HEK293 (cell line): ENCODE results near the gene TGFB1I1.

Experiments
- CTCF ChIA-PET: fragments of 350-600 bp; formaldehyde crosslinking; extraction: SDS; loops from one replicate; lab custom pipeline; 2021; ENCODE audit warnings: antibody characterized with exemption; lab: Yijun Ruan, JAX
- POLR2A ChIA-PET: fragments of 300-600 bp; formaldehyde crosslinking; extraction: SDS; loops from one replicate; lab custom pipeline; 2020; ENCODE audit warnings: antibody characterized with exemption, inconsistent platforms; lab: Yijun Ruan, JAX
- H3K27ac ChIP-seq: fragments of 200-500 bp; sonication (Bioruptor generic); 2 replicates; pipeline ENCODE4 v1.5.1; 2014; ENCODE audit warnings: low read depth, low read length, control low read depth, inconsistent platforms; ENCODE audit errors: extremely low read depth
- H3K36me3 ChIP-seq, 2 experiments: fragments of 200-500 bp in 1 of 2; sonication (Bioruptor generic) in 1 of 2; 1 replicate in 1 of 2; 2 replicates in 1 of 2; pipeline ENCODE4 v1.5.1; 2014 to 2017; ENCODE audit warnings: inconsistent platforms in 2 of 2, low read length in 2 of 2; ENCODE audit not compliant: control insufficient read depth in 2 of 2, insufficient read depth in 1 of 2
- H3K4me1 ChIP-seq: fragments of 200-500 bp; sonication (Bioruptor generic); 2 replicates; pipeline ENCODE4 v1.5.1; 2014; ENCODE audit warnings: mild to moderate bottlenecking, low read length, inconsistent platforms; ENCODE audit not compliant: control insufficient read depth, insufficient read depth
- H3K4me3 ChIP-seq: 2 replicates; pipeline ENCODE4 v1.5.1; 2011; ENCODE audit warnings: low read depth, mild to moderate bottlenecking, control low read depth, low read length, moderate library complexity
- H3K9me3 ChIP-seq: fragments of 200-500 bp; sonication (Bioruptor generic); 2 replicates; pipeline ENCODE4 v1.5.1; 2014; ENCODE audit warnings: low read depth, low read length, inconsistent platforms; ENCODE audit not compliant: control insufficient read depth, insufficient read depth
- KLF7 ChIP-seq: fragments of 450-650 bp; formaldehyde crosslinking; IDR thresholded peaks from 2 replicates; pipeline ENCODE4 v1.5.1; 2016; ENCODE audit warnings: missing biosample characterization, missing genetic modification characterization, borderline replicate concordance
- KLF8 ChIP-seq: fragments of 450-650 bp; formaldehyde crosslinking; IDR thresholded peaks from 2 replicates; pipeline ENCODE4 v1.5.1; 2016; ENCODE audit warnings: missing biosample characterization, missing genetic modification characterization
- OVOL3 ChIP-seq: fragments of 450-650 bp; formaldehyde crosslinking; IDR thresholded peaks from 2 replicates; pipeline ENCODE4 v1.5.1; 2016; ENCODE audit warnings: missing biosample characterization, missing genetic modification characterization
- PRDM2 ChIP-seq: fragments of 450-650 bp; formaldehyde crosslinking; IDR thresholded peaks from 2 replicates; pipeline ENCODE4 v1.5.1; 2016; ENCODE audit warnings: missing biosample characterization, missing genetic modification characterization, borderline replicate concordance
- SALL2 ChIP-seq: fragments of 450-650 bp; formaldehyde crosslinking; IDR thresholded peaks from 2 replicates; pipeline ENCODE4 v1.5.0; 2017; ENCODE audit warnings: missing biosample characterization, mild to moderate bottlenecking, missing genetic modification characterization, borderline replicate concordance
- TSHZ1 ChIP-seq: fragments of 450-650 bp; formaldehyde crosslinking; IDR thresholded peaks from 2 replicates; pipeline ENCODE4 v1.5.1; 2016; ENCODE audit warnings: missing biosample characterization, missing genetic modification characterization, borderline replicate concordance
- ZBTB7A ChIP-seq: fragments of 450-650 bp; formaldehyde crosslinking; IDR thresholded peaks from 2 replicates; pipeline ENCODE4 v1.5.1; 2016; ENCODE audit warnings: low read depth, missing biosample characterization, missing genetic modification characterization
- ZFP41 ChIP-seq: fragments of 450-650 bp; formaldehyde crosslinking; IDR thresholded peaks from 2 replicates; pipeline ENCODE4 v1.5.1; 2016; ENCODE audit warnings: missing biosample characterization, missing genetic modification characterization, borderline replicate concordance
- ZNF184 ChIP-seq: fragments of 450-650 bp; IDR thresholded peaks from 2 replicates; pipeline ENCODE4 v1.5.1; 2018; ENCODE audit warnings: missing biosample characterization, mild to moderate bottlenecking, missing genetic modification characterization
- ZNF311 ChIP-seq: fragments of 450-650 bp; formaldehyde crosslinking; IDR thresholded peaks from 2 replicates; pipeline ENCODE4 v1.5.1; 2017; ENCODE audit warnings: missing biosample characterization, missing genetic modification characterization, borderline replicate concordance
- ZNF513 ChIP-seq: fragments of 450-650 bp; IDR thresholded peaks from 2 replicates; pipeline ENCODE4 v1.5.1; 2018; ENCODE audit warnings: missing biosample characterization, missing genetic modification characterization
- ZNF558 ChIP-seq: fragments of 450-650 bp; formaldehyde crosslinking; IDR thresholded peaks from 2 replicates; pipeline ENCODE4 v1.5.1; 2016; ENCODE audit warnings: missing biosample characterization, missing genetic modification characterization

The TGFB1I1 gene

GRCh38 chr16:31476303-31477219 is 4.6 kb downstream of the TGFB1I1 start (continued):
- no peak for TF ChIP-seq ZBTB7A (tag by site-specific recombination)

- POLR2A ChIA-PET, result no interaction called here
- no peaks in the 10 kb centered on the region for H3K4me1 ChIP-seq
- CTCF ChIA-PET, result interaction anchor here (0.8 kb wide), 1 partner anchor 20 kb away, joined by 3 read pairs; no protein-coding TSS in a partner anchor
- no peaks in the 10 kb centered on the region for H3K9me3 ChIP-seq
- no peak overlapping the region for H3K4me3 ChIP-seq
- H3K36me3 ChIP-seq, result peaks cover 0 to 10% of the 10 kb centered on the region in 2 experiments; a peak in 1 of 3 replicates
- no peak overlapping the region for H3K27ac ChIP-seq
- TF ChIP-seq ZNF311, result no peak
- TF ChIP-seq ZNF513 (tag by site-specific recombination), result no peak
These were observed 5.6 kb downstream of the TGFB1I1 start for GRCh38 chr16:31477220-31478216.

- TF ChIP-seq TSHZ1 (tag by site-specific recombination), result no peak
- no peak for TF ChIP-seq ZNF558 (tag by site-specific recombination)
- no peak for TF ChIP-seq ZNF184 (tag by site-specific recombination)
- TF ChIP-seq ZFP41 (tag by site-specific recombination), result no peak
- TF ChIP-seq SALL2 (tag by site-specific recombination), result no peak
- H3K4me1 ChIP-seq, result no peaks in the 10 kb centered on the region
- POLR2A ChIA-PET, result interaction anchor here (0.7 to 1.6 kb wide), 3 partner anchors 9 to 27 kb away, joined by 4 to 8 read pairs (median 8); no protein-coding TSS in a partner anchor
- no peaks in the 10 kb centered on the region for H3K9me3 ChIP-seq
- CTCF ChIA-PET, result no interaction called here
- H3K27ac ChIP-seq, result no peak overlapping the region
- H3K4me3 ChIP-seq, result no peak overlapping the region
- peaks cover 0 to 9% of the 10 kb centered on the region in 2 experiments; a peak in 1 of 3 replicates for H3K36me3 ChIP-seq
These were observed 7.0 kb downstream of the TGFB1I1 start for GRCh38 chr16:31478956-31479355.

DNA sequence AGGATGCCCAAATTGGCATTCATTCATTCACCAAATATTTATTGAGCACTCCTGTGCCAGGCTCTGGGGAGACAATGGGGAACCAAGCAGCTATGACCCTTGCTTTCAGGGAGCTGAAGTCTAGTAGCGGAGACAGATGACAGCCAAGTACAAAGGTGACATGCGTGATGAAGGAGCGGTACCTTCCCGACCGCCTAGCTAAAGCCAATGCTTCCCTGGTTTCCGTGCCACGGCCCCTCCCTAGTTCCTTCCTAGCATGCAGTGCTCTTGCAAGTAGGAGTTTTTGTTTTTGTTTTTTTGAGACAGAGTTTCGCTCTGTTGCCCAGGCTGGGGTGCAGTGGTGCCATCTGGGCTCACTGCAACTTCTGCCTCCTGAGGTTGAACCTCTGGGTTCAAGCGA is 7.8 kb downstream of the TGFB1I1 start:
- Histone ChIP-seq H3K4me3 (no peak overlapping the region), H3K4me1 (no peaks in the 10 kb centered on the region), H3K36me3 (peaks cover 0 to 2% of the 10 kb centered on the region in 2 experiments; a peak in 1 of 3 replicates)
- POLR2A ChIA-PET, result interaction anchor here (1.6 kb wide), 1 partner anchor 9 kb away, joined by 4 read pairs; no protein-coding TSS in a partner anchor
- CTCF ChIA-PET, result interaction anchor here (0.9 kb wide), 1 partner anchor 19 kb away, joined by 3 read pairs; no protein-coding TSS in a partner anchor
- TF ChIP-seq KLF7 (tag by site-specific recombination) (no peak), KLF8 (no peak), OVOL3 (tag by site-specific recombination) (no peak), PRDM2 (tag by site-specific recombination) (no peak)
- TF ChIP-seq, all 188 proteins: peak for 0
- H3K27ac ChIP-seq, result no peak overlapping the region
- no peaks in the 10 kb centered on the region for H3K9me3 ChIP-seq
